HEK293 (cell line): ENCODE measurements around the gene CRTC3.

ENCODE experiments used
- CTCF ChIA-PET: fragments of 350-600 bp; formaldehyde crosslinking; extraction: SDS; loops from one replicate; lab custom pipeline; 2021; ENCODE audit warnings: antibody characterized with exemption; lab: Yijun Ruan, JAX
- POLR2A ChIA-PET: fragments of 300-600 bp; formaldehyde crosslinking; extraction: SDS; loops from one replicate; lab custom pipeline; 2020; ENCODE audit warnings: antibody characterized with exemption, inconsistent platforms; lab: Yijun Ruan, JAX
- H3K27ac ChIP-seq: fragments of 200-500 bp; sonication (Bioruptor generic); 2 replicates; pipeline ENCODE4 v1.5.1; 2014; ENCODE audit warnings: low read depth, low read length, control low read depth, inconsistent platforms; ENCODE audit errors: extremely low read depth
- H3K36me3 ChIP-seq, 2 experiments: fragments of 200-500 bp in 1 of 2; sonication (Bioruptor generic) in 1 of 2; 1 replicate in 1 of 2; 2 replicates in 1 of 2; pipeline ENCODE4 v1.5.1; 2014 to 2017; ENCODE audit warnings: inconsistent platforms in 2 of 2, low read length in 2 of 2; ENCODE audit not compliant: control insufficient read depth in 2 of 2, insufficient read depth in 1 of 2
- H3K4me1 ChIP-seq: fragments of 200-500 bp; sonication (Bioruptor generic); 2 replicates; pipeline ENCODE4 v1.5.1; 2014; ENCODE audit warnings: mild to moderate bottlenecking, low read length, inconsistent platforms; ENCODE audit not compliant: control insufficient read depth, insufficient read depth
- H3K4me3 ChIP-seq: 2 replicates; pipeline ENCODE4 v1.5.1; 2011; ENCODE audit warnings: low read depth, mild to moderate bottlenecking, control low read depth, low read length, moderate library complexity
- H3K9me3 ChIP-seq: fragments of 200-500 bp; sonication (Bioruptor generic); 2 replicates; pipeline ENCODE4 v1.5.1; 2014; ENCODE audit warnings: low read depth, low read length, inconsistent platforms; ENCODE audit not compliant: control insufficient read depth, insufficient read depth
- REST ChIP-seq: fragments of 450-650 bp; formaldehyde crosslinking; IDR thresholded peaks from 2 replicates; pipeline ENCODE4 v1.5.1; 2016; ENCODE audit warnings: missing biosample characterization, missing genetic modification characterization
- ZBTB20 ChIP-seq: fragments of 450-650 bp; formaldehyde crosslinking; IDR thresholded peaks from 2 replicates; pipeline ENCODE4 v1.5.1; 2016; ENCODE audit warnings: missing biosample characterization, missing genetic modification characterization
- ZBTB7A ChIP-seq: fragments of 450-650 bp; formaldehyde crosslinking; IDR thresholded peaks from 2 replicates; pipeline ENCODE4 v1.5.1; 2016; ENCODE audit warnings: low read depth, missing biosample characterization, missing genetic modification characterization
- ZEB2 ChIP-seq: fragments of 450-650 bp; formaldehyde crosslinking; IDR thresholded peaks from 2 replicates; pipeline ENCODE4 v1.5.1; 2016; ENCODE audit warnings: missing biosample characterization, missing genetic modification characterization
- ZNF2 ChIP-seq: fragments of 450-650 bp; formaldehyde crosslinking; IDR thresholded peaks from 2 replicates; pipeline ENCODE4 v1.5.1; 2016; ENCODE audit warnings: missing biosample characterization, missing genetic modification characterization
- ZNF266 ChIP-seq: fragments of 450-650 bp; formaldehyde crosslinking; IDR thresholded peaks from 2 replicates; pipeline ENCODE4 v1.5.1; 2016; ENCODE audit warnings: missing biosample characterization, missing genetic modification characterization, low read depth
- ZNF555 ChIP-seq: fragments of 450-650 bp; formaldehyde crosslinking; conservative IDR thresholded peaks from 2 replicates; pipeline ENCODE4 v1.5.1; 2017; ENCODE audit warnings: missing biosample characterization, mild to moderate bottlenecking, missing genetic modification characterization, inconsistent platforms
- ZNF664 ChIP-seq: fragments of 450-650 bp; formaldehyde crosslinking; IDR thresholded peaks from 2 replicates; pipeline ENCODE4 v1.5.1; 2016; ENCODE audit warnings: missing biosample characterization, missing genetic modification characterization
- ZNF677 ChIP-seq: fragments of 450-650 bp; IDR thresholded peaks from 2 replicates; pipeline ENCODE4 v1.5.0; 2018; ENCODE audit warnings: missing biosample characterization, mild to moderate bottlenecking, missing genetic modification characterization, moderate library complexity
- TF ChIP-seq, protein P1 (sequence below): fragments of 450-650 bp; formaldehyde crosslinking; IDR thresholded peaks from 2 replicates; pipeline ENCODE4 v1.5.1; 2017; ENCODE audit warnings: missing biosample characterization, missing genetic modification characterization
- TF ChIP-seq, protein P2 (sequence below): fragments of 450-650 bp; formaldehyde crosslinking; IDR thresholded peaks from 2 replicates; pipeline ENCODE4 v1.5.1; 2017; ENCODE audit warnings: missing biosample characterization, mild to moderate bottlenecking, missing genetic modification characterization, moderate library complexity

CRTC3 gene

DNA sequence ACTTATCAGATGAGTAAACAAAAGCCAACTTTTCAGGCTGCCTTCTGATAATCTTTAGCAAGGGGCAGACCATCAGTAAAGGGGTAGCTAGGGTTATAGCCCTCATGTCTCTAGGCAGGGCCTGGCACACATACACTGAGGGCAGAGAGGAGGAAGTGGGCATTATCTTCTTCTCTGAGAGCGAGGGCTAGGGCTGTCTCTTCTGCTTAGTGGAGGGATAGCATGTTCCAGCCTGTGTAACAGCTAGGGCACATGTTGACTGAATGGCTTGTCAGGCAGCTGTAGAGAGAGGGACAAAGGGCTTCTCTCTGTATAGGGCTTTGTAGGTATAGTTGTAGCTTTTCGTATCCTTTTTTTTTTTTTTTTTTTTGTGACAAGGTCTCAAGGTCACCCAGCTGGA, 17.8 kb downstream of the CRTC3 start:
- H3K9me3 ChIP-seq, result no peaks in the 10 kb centered on the region
- ChIA-PET POLR2A (interaction anchor here (1.1 kb wide), 1 partner anchor 12 kb away, joined by 4 read pairs; no protein-coding TSS in a partner anchor), CTCF (no interaction called here)
- H3K4me1 ChIP-seq, result no peaks in the 10 kb centered on the region
- no peak overlapping the region for H3K4me3 ChIP-seq
- TF ChIP-seq REST (tag by site-specific recombination) (no peak), ZNF2 (tag by site-specific recombination) (no peak), ZNF664 (no peak)
- TF ChIP-seq, protein P1, sequence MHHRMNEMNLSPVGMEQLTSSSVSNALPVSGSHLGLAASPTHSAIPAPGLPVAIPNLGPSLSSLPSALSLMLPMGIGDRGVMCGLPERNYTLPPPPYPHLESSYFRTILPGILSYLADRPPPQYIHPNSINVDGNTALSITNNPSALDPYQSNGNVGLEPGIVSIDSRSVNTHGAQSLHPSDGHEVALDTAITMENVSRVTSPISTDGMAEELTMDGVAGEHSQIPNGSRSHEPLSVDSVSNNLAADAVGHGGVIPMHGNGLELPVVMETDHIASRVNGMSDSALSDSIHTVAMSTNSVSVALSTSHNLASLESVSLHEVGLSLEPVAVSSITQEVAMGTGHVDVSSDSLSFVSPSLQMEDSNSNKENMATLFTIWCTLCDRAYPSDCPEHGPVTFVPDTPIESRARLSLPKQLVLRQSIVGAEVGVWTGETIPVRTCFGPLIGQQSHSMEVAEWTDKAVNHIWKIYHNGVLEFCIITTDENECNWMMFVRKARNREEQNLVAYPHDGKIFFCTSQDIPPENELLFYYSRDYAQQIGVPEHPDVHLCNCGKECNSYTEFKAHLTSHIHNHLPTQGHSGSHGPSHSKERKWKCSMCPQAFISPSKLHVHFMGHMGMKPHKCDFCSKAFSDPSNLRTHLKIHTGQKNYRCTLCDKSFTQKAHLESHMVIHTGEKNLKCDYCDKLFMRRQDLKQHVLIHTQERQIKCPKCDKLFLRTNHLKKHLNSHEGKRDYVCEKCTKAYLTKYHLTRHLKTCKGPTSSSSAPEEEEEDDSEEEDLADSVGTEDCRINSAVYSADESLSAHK (tag by site-specific recombination), result no peak
- H3K27ac ChIP-seq, result no peak overlapping the region
- peaks cover 24 to 26% of the 10 kb centered on the region in 2 experiments; a peak in 2 of 3 replicates for H3K36me3 ChIP-seq

DNA sequence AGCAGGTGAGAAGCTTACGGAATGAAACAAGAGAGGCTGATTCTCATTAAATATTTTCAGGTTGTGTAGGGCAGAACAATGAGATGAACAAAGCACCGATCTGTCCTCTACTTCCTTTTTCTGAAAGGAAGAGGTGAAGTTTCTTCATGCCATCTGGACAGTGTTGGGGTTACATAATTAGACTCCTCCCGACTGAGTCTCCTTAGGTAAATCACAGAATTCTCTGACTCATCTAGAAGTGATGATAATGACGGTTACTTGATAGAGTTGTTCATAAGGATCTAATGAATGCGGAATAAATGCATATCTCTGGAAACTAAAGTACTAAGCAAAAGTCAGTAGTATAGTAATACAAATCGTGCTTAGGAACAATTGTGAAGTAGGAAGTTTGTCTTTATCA, 21.2 kb downstream of the CRTC3 start:
- Histone ChIP-seq H3K27ac (no peak overlapping the region), H3K9me3 (no peaks in the 10 kb centered on the region), H3K4me3 (no peak overlapping the region), H3K36me3 (peaks cover 18 to 27% of the 10 kb centered on the region in 2 experiments; a peak in 2 of 3 replicates), H3K4me1 (peaks cover 5% of the 10 kb centered on the region; the same call in 1 of the 2 replicates)
- TF ChIP-seq ZNF677 (tag by site-specific recombination) (no peak), ZBTB7A (tag by site-specific recombination) (no peak), ZNF555 (no peak), ZBTB20 (tag by site-specific recombination) (no peak), ZEB2 (tag by site-specific recombination) (no peak)
- TF ChIP-seq, protein P1 (tag by site-specific recombination), result no peak
- POLR2A ChIA-PET, result interaction anchor here (0.6 kb wide), 2 partner anchors 22 to 117 kb away, joined by 3 read pairs; no protein-coding TSS in a partner anchor
- CTCF ChIA-PET, result interaction anchor here (1.2 kb wide), 1 partner anchor 15 kb away, joined by 7 read pairs; no protein-coding TSS in a partner anchor

DNA sequence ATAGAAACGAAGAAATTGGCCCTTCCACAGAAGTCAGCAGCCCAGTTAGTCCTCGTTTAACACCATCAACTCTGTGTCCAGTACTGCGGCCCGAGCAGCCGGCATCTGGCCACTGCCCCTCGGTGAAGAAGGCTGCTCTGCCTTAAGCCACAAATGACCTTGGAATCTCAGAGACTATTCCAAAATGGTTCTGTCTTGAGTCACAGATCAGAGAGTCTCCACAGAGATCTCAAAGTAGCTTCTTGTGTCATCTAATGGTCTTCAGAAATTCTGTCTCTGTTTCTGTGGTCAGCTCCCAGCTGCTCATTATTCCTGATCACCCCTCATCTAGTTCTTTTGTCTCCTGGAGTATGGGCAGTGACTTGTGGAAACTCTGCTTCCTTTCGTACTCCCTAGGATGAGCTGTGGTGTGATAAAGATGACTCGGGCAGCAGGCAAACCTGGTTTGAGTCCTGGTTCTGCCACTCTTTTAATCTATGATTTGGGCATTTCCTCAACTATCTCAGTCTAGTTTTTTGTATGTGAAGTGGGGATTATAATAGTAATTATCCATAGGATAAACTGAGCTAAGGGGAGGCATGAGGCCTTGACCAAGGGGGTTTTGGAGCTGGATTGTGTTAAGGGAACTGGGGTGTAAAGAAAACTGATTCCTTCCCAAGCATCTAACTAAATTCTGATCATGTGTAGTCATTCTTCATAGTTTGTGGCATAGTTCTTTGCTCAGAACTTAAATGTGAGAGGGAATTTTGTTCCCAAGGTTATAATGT, 22.6 kb downstream of the CRTC3 start:
- Histone ChIP-seq H3K4me3 (no peak overlapping the region), H3K36me3 (peaks cover 17 to 27% of the 10 kb centered on the region in 2 experiments; a peak in 2 of 3 replicates), H3K27ac (no peak overlapping the region), H3K4me1 (peaks cover 15% of the 10 kb centered on the region), H3K9me3 (no peaks in the 10 kb centered on the region)
- POLR2A ChIA-PET, result no interaction called here
- TF ChIP-seq, protein P2, sequence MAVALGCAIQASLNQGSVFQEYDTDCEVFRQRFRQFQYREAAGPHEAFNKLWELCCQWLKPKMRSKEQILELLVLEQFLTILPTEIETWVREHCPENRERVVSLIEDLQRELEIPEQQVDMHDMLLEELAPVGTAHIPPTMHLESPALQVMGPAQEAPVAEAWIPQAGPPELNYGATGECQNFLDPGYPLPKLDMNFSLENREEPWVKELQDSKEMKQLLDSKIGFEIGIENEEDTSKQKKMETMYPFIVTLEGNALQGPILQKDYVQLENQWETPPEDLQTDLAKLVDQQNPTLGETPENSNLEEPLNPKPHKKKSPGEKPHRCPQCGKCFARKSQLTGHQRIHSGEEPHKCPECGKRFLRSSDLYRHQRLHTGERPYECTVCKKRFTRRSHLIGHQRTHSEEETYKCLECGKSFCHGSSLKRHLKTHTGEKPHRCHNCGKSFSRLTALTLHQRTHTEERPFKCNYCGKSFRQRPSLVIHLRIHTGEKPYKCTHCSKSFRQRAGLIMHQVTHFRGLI (tag by site-specific recombination), result peak; percentile 92
- no peak for TF ChIP-seq ZNF266
- CTCF ChIA-PET, result interaction anchor here (1.0 kb wide), 1 partner anchor 12 kb away, joined by 3 read pairs; no protein-coding TSS in a partner anchor
